Glomerular endothelial cell (primary cell): ENCODE results near the gene SDR39U1. TPM values are rescaled to one million over a fixed set of nuclear protein-coding genes. Genes with fewer than 3 reads are reported as not detected.
A peak's percentile ranks its signal among the peaks of the same experiment; 100 is the strongest.

Source experiments
- DNase-seq: peaks from one replicate; pipeline ENCODE4 v3.0.0-alpha.2; 2011; ENCODE audit warnings: low read depth, low spot score; ENCODE audit errors: extremely low read depth
- total RNA-seq: library from RNA; depleted of rRNA; stranded (reverse); fragments of >200 nt; gene quantifications from 2 replicates; pipeline ENCODE4 v1.2.3, GENCODE V29; 2015

Gene SDR39U1
- total RNA-seq, 1 donor from 2014 or later, result 21.2 TPM

DNA sequence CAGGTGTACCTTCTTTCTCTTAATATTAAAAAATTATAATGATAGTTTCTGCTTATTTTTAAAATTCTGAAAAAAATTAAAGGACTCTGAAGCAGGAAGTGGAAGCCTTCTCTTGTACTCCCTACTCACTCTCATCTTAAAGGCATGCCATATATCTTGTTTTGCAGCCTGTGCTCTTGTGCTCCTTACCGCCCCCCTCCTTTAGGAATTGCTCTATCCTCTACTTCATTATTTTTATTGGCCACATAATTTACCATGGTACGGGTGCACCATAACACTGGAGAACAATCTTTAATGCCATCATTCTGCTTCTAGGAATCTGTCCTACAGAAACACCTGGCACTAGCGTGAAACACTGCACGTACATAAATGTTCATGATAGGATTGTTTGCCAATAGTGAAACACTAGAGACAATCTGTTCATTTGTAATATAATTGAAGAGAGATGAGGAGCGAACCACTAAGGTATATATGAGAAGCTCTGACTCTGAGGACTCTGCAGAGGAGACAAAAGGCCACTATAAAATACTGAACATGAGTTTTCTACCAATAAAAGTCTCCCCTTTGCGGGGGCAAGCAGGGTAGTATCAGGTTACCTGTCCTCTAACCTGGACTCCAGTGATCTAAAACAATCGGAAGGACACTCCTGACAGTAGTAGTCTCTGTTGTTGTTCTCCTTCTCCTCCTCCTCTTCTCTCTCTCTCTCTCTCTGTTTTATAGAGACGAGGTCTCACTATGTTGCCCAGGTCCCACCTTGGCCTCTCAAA lies 50.1 kb downstream of the SDR39U1 start:
- peak; percentile 7 for DNase-seq

DNA sequence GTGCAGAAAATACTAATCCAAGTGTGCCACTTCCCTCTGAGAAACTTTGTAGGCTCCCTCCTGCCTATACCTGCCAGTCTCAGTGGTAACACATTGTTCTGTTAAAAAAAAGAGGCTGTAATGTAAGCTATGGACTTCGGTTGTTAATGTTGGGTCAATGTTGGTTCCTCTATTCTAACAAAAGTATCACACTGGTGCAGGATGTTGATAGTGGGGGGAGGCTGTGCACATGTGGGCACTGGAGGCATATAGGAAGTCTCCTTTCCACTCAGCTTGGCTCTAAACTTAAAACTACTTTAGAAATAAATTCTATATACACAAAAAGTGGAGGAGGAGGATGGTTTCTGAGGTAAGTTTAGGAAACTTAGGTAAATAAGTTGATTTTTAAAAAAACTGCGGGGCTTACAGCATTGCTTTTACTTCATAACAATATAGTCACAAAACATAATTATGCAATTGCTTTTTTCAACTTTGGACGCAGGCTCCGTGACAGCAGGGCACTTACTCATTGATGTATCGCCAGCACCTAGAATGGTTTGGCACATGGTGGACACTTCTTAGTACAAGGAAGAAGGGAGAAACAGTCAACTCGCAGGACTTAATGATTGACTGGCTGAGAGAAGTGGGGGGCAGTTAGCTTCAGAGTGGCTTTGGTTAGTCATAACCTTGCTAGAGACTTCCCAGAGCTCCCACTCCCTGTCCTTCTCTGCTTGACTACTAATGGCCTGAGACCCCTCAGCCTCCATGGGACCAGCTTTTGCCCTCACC lies 51.7 kb downstream of the SDR39U1 start:
- no peak for DNase-seq

Other genes with a start within 250 kb of the SDR39U1 start
- gene TM9SF1, start 247.3 kb downstream of the SDR39U1 start, total RNA-seq, result 77.2 and 94.9 TPM in 2 replicates
- gene TSSK4, start 237.1 kb downstream of the SDR39U1 start, total RNA-seq, result not detected in 2 replicates
- gene CHMP4A, start 229.3 kb downstream of the SDR39U1 start, total RNA-seq, result 32.0 and 52.3 TPM in 2 replicates
- gene MDP1, start 226.7 kb downstream of the SDR39U1 start, total RNA-seq, result 10.2 and 11.2 TPM in 2 replicates
- gene NEDD8, start 210.4 kb downstream of the SDR39U1 start, total RNA-seq, result 226 and 248 TPM in 2 replicates
- gene GMPR2, start 209.8 kb downstream of the SDR39U1 start, total RNA-seq, result 51.6 and 94.0 TPM in 2 replicates
- gene TINF2, start 200.2 kb downstream of the SDR39U1 start, total RNA-seq, result 40.6 and 42.4 TPM in 2 replicates
- gene TGM1, start 179.6 kb downstream of the SDR39U1 start, total RNA-seq, result 0.64 and 2.5 TPM in 2 replicates
- 28.7 and 42.6 TPM in 2 replicates for gene RABGGTA, start 171.2 kb downstream of the SDR39U1 start, total RNA-seq
- 18.0 and 36.1 TPM in 2 replicates for gene DHRS1, start 143.0 kb downstream of the SDR39U1 start, total RNA-seq
- 19.3 and 25.6 TPM in 2 replicates for gene NOP9, start 142.9 kb downstream of the SDR39U1 start, total RNA-seq
- gene CIDEB, start 134.8 kb downstream of the SDR39U1 start, total RNA-seq, result 2.0 and 2.5 TPM in 2 replicates
- gene LTB4R2, start 132.6 kb downstream of the SDR39U1 start, total RNA-seq, result 1.8 and 8.4 TPM in 2 replicates
- gene LTB4R, start 131.3 kb downstream of the SDR39U1 start, total RNA-seq, result 5.3 and 7.9 TPM in 2 replicates
- 63.3 and 115 TPM in 2 replicates for gene ADCY4, start 107.7 kb downstream of the SDR39U1 start, total RNA-seq
- gene RIPK3, start 102.8 kb downstream of the SDR39U1 start, total RNA-seq, result 1.3 and 2.6 TPM in 2 replicates
- gene NFATC4, start 74.6 kb downstream of the SDR39U1 start, total RNA-seq, result 24.3 and 42.5 TPM in 2 replicates
- 8.5 and 19.8 TPM in 2 replicates for gene NYNRIN, start 43.8 kb downstream of the SDR39U1 start, total RNA-seq
- 4.7 TPM in 2 replicates for gene CBLN3, start 13.1 kb downstream of the SDR39U1 start, total RNA-seq
- 39.8 and 57.6 TPM in 2 replicates for gene KHNYN, start 12.8 kb downstream of the SDR39U1 start, total RNA-seq
- not detected in 2 replicates for gene CMA1, start 65.5 kb upstream of the SDR39U1 start, total RNA-seq
- gene CTSG, start 133.5 kb upstream of the SDR39U1 start, total RNA-seq, result not detected in 2 replicates
- gene GZMH, start 166.9 kb upstream of the SDR39U1 start, total RNA-seq, result not detected in 2 replicates
- not detected in 2 replicates for gene GZMB, start 191.4 kb upstream of the SDR39U1 start, total RNA-seq